Measurements from ENCODE around the gene C1orf174.

The C1orf174 gene

GRCh38 chr1:3910857-3911845 is 11.1 kb upstream of the C1orf174 start:
- no peaks in the 10 kb centered on the region for H4K20me1 ChIP-seq (ENCODE audit: insufficient read depth, low read length)
- no peaks in the 10 kb centered on the region for H3F3A ChIP-seq (ENCODE audit: insufficient read depth, low read length)
- TF ChIP-seq EZH2 (IDR thresholded peaks at IDR 0.05; ENCODE audit: borderline replicate concordance, low read length) (no peak), CTCF (IDR thresholded peaks at IDR 0.05; ENCODE audit: low read length) (peak; percentile 93)
- peaks cover 63% of the 10 kb centered on the region for H3K4me1 ChIP-seq (ENCODE audit: insufficient read depth, low read length, severe bottlenecking)
- no peaks in the 10 kb centered on the region for H3K9me3 ChIP-seq (ENCODE audit: low read length)
- H3K4me2 ChIP-seq (ENCODE audit: low read length): peak overlapping the region; percentile 81
- peak overlapping the region; percentile 97 for H3K27ac ChIP-seq (ENCODE audit: low read depth, low read length, poor library complexity, severe bottlenecking)
- H2AFZ ChIP-seq (ENCODE audit: low read length): no peak overlapping the region
- peaks cover 11% of the 10 kb centered on the region; the same call in 1 of the 2 replicates for H3K36me3 ChIP-seq (ENCODE audit: insufficient read depth, low read length)
- H3K9ac ChIP-seq (ENCODE audit: low read length): peak overlapping the region; percentile 73
- H3K27me3 ChIP-seq (ENCODE audit: insufficient read depth, low read length): no peaks in the 10 kb centered on the region
- H3K9me2 ChIP-seq (ENCODE audit: low read depth, low read length): no peaks in the 10 kb centered on the region
- no peaks in the 10 kb centered on the region for H3K79me2 ChIP-seq (ENCODE audit: insufficient read depth, low read length)
- H3K4me3 ChIP-seq (ENCODE audit: low read depth, low read length, poor library complexity, severe bottlenecking): peak overlapping the region; percentile 64

- no peaks in the 10 kb centered on the region for H3K79me2 ChIP-seq (ENCODE audit: insufficient read depth, low read length)
- H3K9me2 ChIP-seq (ENCODE audit: low read depth, low read length): no peaks in the 10 kb centered on the region
- H3K4me3 ChIP-seq (ENCODE audit: low read depth, low read length, poor library complexity, severe bottlenecking): peak overlapping the region; percentile 64
- H3F3A ChIP-seq (ENCODE audit: insufficient read depth, low read length): no peaks in the 10 kb centered on the region
- H3K9me3 ChIP-seq (ENCODE audit: low read length): no peaks in the 10 kb centered on the region
- no peaks in the 10 kb centered on the region for H3K27me3 ChIP-seq (ENCODE audit: insufficient read depth, low read length)
- H3K4me2 ChIP-seq (ENCODE audit: low read length): peak overlapping the region; percentile 81
- no peaks in the 10 kb centered on the region for H4K20me1 ChIP-seq (ENCODE audit: insufficient read depth, low read length)
- peak overlapping the region; percentile 97 for H3K27ac ChIP-seq (ENCODE audit: low read depth, low read length, poor library complexity, severe bottlenecking)
- no peak for TF ChIP-seq CTCF (IDR thresholded peaks at IDR 0.05; ENCODE audit: low read length)
- no peak for TF ChIP-seq EZH2 (IDR thresholded peaks at IDR 0.05; ENCODE audit: borderline replicate concordance, low read length)
- H3K36me3 ChIP-seq (ENCODE audit: insufficient read depth, low read length): peaks cover 11% of the 10 kb centered on the region; the same call in 1 of the 2 replicates
- peaks cover 72% of the 10 kb centered on the region for H3K4me1 ChIP-seq (ENCODE audit: insufficient read depth, low read length, severe bottlenecking)
- no peak overlapping the region for H2AFZ ChIP-seq (ENCODE audit: low read length)
- H3K9ac ChIP-seq (ENCODE audit: low read length): peak overlapping the region; percentile 73
Measured at GRCh38 chr1:3910049-3910731, 10.1 kb upstream of the C1orf174 start.

- H3K79me2 ChIP-seq (ENCODE audit: insufficient read depth, low read length): no peaks in the 10 kb centered on the region
- H2AFZ ChIP-seq (ENCODE audit: low read length): no peak overlapping the region
- no peaks in the 10 kb centered on the region for H3K9me3 ChIP-seq (ENCODE audit: low read length)
- peaks cover 78% of the 10 kb centered on the region for H3K4me1 ChIP-seq (ENCODE audit: insufficient read depth, low read length, severe bottlenecking)
- no peaks in the 10 kb centered on the region for H3K27me3 ChIP-seq (ENCODE audit: insufficient read depth, low read length)
- H3K9ac ChIP-seq (ENCODE audit: low read length): peak overlapping the region; percentile 73
- TF ChIP-seq EZH2 (IDR thresholded peaks at IDR 0.05; ENCODE audit: borderline replicate concordance, low read length) (no peak), CTCF (IDR thresholded peaks at IDR 0.05; ENCODE audit: low read length) (no peak)
- H3K27ac ChIP-seq (ENCODE audit: low read depth, low read length, poor library complexity, severe bottlenecking): peak overlapping the region; percentile 97
- H3F3A ChIP-seq (ENCODE audit: insufficient read depth, low read length): no peaks in the 10 kb centered on the region
- no peaks in the 10 kb centered on the region for H3K9me2 ChIP-seq (ENCODE audit: low read depth, low read length)
- H3K4me3 ChIP-seq (ENCODE audit: low read depth, low read length, poor library complexity, severe bottlenecking): peak overlapping the region; percentile 64
- H3K36me3 ChIP-seq (ENCODE audit: insufficient read depth, low read length): peaks cover 11% of the 10 kb centered on the region; the same call in 1 of the 2 replicates
- peak overlapping the region; percentile 81 for H3K4me2 ChIP-seq (ENCODE audit: low read length)
- no peaks in the 10 kb centered on the region for H4K20me1 ChIP-seq (ENCODE audit: insufficient read depth, low read length)
Measured at GRCh38 chr1:3909615-3910014, 9.5 kb upstream of the C1orf174 start.

Measured in OCI-LY1 (cell line).